GM18499 (cell line): Measurements from ENCODE around the gene PEX19.

Source experiments
- ATAC-seq: cut with Tn5 transposase; IDR thresholded peaks from one replicate; pipeline ENCODE4 v1.9.1; 2021; ENCODE audit warnings: moderate number of reproducible peaks; ENCODE audit not compliant: insufficient read depth, unreplicated experiment

Gene PEX19

GRCh38 chr1:160243767-160244166 lies 41.2 kb downstream of the PEX19 start:
- ATAC-seq, result no peak

GRCh38 chr1:160239582-160240299 lies 45.2 kb downstream of the PEX19 start:
- ATAC-seq, result no peak

DNA sequence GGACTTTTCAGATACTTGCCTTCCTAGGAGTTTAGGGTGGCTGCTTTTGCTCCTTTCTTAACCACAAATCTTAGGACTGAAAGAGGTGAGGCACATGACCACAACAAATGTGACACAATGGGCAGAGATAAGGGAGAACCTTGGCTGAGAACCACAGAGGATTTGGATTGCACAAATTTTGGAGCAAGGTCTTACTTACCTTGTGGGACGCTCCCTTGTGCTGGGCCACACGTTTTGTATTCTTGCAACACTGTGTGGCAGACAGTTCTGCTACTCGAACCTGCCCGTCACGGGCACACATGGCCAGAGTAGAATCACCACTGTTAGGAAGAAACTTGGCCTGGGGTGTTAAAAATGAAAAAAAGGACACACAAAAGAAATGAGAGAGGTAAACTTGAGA lies 46.5 kb downstream of the PEX19 start:
- no peak for ATAC-seq

DNA sequence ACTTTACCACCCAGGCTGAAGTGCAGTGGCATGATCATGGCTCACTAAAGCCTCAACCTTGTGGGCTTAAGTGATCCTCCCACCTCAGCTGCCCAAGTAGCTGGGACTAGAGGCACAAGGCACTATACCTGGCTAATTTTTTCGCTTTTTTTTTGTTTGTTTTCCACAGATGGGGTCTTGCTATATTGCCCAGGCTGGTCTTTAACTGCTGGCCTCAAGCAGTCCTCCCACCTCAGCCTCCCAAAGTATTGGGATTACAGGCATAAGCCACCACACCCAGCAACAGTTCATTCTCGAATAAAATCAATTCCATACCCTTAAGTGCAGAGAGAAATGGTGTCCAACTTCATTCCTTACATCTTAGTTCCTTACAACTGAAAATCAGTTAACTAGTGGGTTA lies 47.4 kb downstream of the PEX19 start:
- ATAC-seq, result no peak

- no peak for ATAC-seq
Measured at GRCh38 chr1:160236806-160237205, 48.1 kb downstream of the PEX19 start.

- ATAC-seq, result no peak
Measured at GRCh38 chr1:160232911-160233310, 52.0 kb downstream of the PEX19 start.

- ATAC-seq, result no peak
Measured at GRCh38 chr1:160228431-160228830, 56.5 kb downstream of the PEX19 start.

DNA sequence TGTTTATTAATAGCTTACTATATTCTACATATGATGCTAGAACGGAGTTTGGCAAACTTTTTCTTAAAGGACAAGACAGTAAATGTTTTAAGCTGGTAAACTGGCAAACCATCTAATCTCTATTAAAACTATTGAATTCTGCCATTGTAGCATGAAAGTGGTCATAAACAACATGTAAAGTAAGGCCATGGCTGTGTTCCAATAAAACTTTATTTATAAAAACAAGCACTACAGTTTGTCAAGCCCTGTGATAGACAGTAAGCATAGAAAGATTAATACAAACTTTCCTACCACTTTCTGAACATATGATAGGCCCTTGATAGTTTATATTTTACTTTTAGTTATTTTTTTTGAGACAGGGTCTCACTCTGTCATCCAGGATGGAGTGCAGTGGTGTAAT lies 57.4 kb downstream of the PEX19 start:
- no peak for ATAC-seq

DNA sequence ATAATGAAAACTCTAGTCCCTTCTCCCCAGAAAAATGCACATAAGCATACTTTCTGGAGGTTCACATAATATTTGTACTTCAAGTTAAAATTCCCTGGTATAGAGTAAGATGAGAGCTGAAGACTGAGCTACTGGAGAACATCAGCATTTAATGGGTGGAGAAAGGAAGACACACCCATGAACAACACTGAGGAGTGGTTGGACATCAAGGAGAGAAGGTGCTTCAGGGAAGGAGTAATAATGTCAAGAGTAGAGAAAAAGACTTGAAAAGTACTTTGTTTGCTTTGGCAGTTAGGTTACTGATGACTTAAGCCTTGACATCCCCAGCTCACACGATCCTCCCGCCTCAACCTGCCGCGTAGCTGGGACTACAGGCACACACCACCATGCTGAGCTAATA lies 57.9 kb downstream of the PEX19 start:
- ATAC-seq, result no peak
